Kasumi-1 (cell line): ENCODE data around the gene TTC31.
"Not testable (repeated sequence)": the region's sequence is repeated elsewhere in the genome, so short reads cannot be mapped to it uniquely, and the experiment has no call there.

Experiments used
- DNase-seq, 2 experiments: peaks; one replicate each; lab custom pipeline; 2025; lab: John Stamatoyannopoulos, UW

Gene TTC31

DNA sequence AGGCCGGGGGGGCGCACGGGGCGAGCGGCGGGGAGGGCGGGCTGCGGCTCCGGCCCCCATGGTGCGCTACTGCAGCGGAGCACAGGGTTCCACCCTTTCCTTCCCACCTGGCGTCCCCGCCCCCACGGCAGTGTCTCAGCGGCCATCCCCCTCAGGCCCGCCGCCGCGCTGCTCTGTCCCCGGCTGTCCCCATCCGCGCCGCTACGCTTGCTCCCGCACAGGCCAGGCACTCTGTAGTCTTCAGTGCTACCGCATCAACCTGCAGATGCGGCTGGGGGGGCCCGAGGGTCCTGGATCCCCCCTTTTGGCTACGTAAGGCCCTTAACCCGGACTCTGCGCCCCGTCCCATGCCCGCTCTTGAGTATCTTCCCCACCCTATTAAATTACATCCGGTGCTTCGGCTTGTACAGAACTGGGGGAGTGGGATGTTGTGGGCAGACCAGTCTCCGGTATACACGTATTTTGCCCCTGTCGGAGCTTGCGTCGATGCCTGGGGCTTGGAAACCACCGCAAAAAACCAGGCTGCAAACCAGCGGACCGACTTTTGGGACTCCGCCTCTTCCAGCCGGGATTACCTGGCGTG lies 25.2 kb upstream of the TTC31 start:
- DNase-seq = peak in 1 of 2 experiments; percentile 73

DNA sequence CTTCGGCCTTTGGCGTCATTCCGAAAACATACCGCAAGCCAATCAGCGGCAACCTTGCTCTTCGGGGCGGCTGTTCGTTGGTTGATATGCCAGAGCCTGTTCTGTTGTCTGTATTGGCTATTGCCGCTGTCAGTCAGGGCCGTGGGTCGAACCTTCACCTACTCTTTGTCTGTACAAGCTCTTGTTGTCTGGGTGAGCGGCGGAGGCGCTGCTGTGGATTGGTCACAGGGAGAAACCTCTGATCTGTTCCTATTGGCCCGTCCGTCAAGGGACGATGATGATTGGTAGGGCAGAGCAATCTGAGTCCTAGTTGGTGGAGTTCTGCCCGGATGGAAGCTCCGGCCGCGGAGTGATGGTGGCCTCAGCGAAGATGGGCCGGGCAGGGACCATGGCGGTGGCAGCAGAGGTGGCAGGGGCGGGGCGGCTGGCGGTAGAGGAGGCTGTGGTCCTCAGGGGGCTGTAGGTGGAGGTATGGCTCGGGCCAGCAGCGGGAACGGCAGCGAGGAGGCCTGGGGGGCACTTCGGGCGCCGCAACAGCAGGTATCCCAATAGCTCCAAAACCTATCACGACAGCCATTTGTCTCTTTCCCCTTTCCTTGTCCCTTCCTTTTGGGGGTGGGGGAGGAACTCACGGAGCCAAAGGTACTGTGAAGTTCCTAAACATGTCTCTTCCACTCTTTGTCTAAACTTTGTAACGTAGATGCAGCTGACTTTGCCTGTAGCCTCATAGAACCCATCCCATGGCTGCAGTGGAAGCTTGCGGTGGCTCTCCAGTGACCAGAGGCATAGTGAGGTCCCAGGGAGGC lies 24.5 kb upstream of the TTC31 start, which contains the start of gene WBP1:
Gene WBP1 (plus strand): TSS at position 307 of the 806 bp plus-strand sequence. CDS start 165 bp downstream, at position 472.
- DNase-seq = peak; percentile 99 to 100

DNA sequence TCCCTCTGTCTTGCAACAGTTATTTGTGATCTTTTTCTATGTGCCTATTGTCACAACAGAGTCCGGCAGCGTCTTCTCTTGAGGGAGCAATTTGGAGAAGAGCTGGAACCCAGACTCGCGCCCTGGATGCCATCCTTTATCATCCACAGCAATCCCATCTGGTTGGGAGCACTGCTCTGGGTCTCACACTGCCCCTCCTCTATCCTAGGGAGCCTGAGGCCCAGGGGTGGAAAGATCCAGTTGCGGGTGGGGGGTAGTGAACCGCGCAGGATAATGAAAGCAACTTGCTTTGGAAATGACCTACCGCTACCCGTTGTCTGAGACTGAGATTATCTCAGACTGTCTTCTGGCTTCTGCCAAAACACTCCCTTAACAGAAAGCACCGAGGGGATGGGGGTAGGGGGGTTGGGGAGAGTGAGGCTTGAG lies 23.9 kb upstream of the TTC31 start:
- no peak for DNase-seq

DNA sequence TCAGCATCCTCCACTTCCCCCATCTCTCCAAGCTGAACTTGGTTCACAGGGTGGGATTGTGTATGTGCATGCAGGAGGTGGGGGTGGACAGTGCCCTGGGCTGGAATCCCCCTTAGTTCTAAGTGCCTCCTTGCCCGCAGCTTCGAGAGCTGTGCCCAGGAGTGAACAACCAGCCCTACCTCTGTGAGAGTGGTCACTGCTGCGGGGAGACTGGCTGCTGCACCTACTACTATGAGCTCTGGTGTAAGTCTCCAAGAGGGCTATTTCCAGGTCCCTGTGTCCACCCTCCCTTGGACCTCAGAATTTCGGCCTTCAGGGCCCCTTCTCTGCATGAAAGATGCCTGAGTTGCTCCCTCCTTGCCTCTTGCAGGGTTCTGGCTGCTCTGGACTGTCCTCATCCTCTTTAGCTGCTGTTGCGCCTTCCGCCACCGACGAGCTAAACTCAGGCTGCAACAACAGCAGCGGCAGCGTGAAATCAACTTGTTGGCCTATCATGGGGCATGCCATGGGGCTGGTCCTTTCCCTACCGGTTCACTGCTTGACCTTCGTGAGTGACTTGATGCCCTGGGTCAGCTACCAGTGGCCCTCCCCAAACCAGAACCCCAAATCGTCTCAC lies 23.3 kb upstream of the TTC31 start:
- not testable (repeated sequence) for DNase-seq

DNA sequence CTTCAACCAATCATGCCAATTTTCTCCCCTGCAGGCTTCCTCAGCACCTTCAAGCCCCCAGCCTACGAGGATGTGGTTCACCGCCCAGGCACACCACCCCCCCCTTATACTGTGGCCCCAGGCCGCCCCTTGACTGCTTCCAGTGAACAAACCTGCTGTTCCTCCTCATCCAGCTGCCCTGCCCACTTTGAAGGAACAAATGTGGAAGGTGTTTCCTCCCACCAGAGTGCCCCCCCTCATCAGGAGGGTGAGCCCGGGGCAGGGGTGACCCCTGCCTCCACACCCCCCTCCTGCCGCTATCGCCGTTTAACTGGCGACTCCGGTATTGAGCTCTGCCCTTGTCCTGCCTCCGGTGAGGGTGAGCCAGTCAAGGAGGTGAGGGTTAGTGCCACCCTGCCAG lies 22.7 kb upstream of the TTC31 start:
- DNase-seq = not testable (repeated sequence)

DNA sequence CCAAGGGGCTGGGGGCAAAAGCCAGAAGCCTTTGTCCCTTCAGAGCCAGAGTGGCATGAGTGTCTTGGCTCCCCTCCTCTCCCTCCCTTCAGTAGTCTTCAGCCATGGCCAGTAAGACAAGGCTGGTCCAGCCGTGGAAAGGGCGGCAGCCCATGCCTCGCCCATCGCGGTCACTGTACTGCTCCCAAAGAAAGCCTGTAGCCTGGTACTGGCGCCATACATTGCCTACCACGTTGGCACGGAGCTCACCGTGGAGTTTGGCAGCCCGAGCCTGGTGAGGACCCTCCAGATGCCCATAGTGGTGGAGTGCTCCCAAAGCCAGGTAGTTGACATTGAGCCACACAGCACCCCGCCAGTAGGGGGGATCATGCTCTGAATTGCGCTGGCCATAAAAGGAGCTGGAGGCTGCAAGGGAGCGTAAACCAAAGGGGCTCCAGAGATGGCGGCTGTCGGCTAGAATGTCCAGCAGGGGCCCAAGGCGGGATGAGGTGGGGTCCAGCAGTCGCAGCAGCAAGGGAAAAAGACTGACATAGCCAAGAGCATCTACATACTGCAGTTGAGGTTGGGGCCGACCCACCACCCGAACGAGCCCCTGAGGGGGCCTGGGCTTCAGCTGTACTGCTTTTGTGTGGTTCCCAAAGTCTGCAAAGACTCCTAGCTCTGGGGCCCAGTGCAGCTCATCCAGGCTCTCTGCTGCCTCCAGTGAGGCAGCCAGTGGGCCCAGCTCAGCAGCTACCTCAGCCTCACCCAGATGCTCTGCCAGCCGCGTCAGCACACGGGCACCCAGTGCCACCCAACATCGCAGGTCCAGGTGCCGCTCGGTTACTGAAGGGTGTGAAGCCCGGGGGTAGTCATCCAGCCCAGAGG lies 21.5 kb upstream of the TTC31 start:
- DNase-seq = peak in 1 of 2 experiments; percentile 48

DNA sequence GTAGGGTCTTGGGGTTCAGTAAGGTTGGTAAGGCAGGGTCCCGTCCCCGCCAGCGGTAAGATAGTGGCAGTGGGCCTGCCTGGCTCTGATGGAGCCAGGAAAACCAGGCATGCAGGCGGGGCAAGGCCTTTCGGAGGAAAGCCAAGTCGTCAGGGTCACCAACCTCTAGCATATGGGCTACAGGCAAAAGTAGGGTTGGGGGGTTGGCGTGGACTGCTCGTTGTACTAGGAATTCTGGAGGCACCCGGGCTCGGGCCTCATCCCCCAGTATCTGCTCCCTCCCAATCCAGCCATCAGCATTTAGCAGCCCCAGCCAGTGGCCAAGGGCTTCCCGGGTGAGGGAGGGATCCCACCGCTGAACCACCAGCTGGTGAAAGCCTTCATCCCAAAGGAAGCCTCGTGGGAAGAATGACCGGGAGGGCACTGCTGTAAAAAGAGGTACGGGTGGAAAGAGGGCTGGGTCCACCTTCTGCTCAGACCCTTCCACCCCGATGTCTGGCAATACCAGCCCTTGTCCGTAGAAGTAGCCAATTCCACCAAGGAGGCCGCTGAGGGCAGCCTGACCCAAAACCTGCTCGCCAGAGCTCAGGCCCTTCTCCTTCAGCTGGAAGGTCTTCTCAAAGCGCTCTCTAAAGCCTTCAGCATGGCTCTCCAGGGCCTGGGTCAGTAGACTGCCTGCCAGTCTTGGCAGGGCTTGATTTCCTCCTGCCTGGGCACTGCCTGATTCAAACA lies 20.7 kb upstream of the TTC31 start:
- DNase-seq = no peak

DNA sequence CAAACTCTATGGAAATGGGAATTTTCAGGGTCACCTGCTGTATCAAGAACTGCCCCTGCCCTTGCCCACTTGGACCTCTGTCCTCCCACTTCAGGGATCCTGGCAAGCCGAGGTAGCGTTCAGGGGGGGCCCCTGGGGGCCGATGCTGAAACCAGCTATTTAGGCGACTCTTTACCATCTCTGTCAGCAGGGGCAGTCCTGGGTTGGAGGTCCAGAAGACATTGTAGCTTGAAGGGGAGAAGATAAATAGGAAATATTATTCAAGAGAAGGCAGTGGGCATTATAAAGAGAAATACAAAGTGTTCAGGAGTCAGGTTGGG lies 20.1 kb upstream of the TTC31 start:
- no peak for DNase-seq

DNA sequence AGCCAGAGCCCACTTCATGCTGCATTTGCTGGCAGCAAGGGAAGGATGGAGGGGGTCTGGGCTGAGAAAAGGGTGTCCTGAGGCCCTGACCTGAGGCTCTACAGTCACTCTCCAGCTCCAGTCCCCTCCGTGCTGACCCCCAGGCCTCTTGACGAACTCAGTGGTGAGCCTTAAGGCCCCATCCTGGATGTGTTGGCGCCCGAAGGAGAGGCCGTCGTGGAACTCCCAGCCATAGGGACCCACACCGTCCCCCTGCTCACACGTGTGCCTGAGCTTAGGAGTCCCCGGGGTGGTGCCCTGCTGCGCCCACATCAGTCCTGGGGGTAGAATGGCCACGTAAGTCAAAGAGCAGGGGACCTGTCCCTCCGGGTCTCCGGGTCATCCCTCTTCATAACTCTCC lies 18.5 kb upstream of the TTC31 start:
- DNase-seq = no peak

DNA sequence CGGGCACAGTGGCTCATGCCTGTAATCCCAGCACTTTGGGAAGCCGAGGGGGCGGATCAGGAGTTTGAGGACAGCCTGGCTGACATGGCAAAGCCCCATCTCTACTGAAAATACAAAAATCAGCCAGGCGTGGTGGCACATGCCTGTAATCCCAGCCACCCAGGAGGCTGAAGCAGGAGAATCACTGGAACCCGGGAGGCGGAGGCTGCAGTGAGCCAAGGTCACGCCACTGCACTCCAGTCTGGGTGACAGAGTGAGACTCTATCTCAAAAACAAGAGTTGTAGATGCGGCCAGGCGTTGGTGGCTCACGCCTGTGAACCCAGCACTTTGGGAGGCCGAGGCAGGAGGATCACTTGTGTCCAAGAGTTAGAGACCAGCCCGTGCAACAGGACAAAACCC lies 12.1 kb upstream of the TTC31 start:
- DNase-seq = not testable (repeated sequence)

DNA sequence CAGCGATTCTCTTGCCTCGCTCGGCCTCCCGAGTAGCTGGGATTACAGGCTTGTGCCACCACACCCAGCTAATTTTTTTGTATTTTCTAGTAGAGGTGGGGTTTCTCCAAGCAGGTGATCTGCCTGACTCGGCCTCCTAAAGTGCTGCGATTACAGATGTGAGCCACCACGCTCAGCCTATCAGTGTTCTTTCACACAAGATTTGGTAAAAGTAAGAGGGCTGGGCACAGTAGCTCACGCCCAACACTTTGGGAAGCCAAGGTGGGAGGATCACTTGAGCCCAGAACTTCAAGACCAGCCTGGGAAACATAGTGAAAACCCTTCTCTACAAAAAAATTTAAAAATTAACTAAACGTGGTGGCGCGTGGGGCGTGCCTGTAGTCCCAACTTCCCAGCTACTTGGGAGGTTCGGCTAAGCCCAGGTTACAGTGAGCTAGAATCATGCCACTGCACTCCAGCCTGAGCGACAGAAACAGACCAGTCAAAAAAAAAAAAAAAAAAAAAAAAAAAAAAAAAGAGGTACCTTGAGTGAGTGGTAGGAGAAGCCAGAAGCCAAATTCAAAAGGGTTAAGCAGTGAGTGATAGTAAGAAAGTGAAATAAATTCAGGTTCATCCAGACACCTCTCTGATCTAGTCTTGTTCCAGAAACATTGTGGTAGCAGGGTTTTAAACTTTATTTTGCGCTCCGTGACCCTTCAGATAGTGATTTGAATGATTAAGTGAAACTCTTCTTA lies 11.4 kb upstream of the TTC31 start:
- no peak for DNase-seq

DNA sequence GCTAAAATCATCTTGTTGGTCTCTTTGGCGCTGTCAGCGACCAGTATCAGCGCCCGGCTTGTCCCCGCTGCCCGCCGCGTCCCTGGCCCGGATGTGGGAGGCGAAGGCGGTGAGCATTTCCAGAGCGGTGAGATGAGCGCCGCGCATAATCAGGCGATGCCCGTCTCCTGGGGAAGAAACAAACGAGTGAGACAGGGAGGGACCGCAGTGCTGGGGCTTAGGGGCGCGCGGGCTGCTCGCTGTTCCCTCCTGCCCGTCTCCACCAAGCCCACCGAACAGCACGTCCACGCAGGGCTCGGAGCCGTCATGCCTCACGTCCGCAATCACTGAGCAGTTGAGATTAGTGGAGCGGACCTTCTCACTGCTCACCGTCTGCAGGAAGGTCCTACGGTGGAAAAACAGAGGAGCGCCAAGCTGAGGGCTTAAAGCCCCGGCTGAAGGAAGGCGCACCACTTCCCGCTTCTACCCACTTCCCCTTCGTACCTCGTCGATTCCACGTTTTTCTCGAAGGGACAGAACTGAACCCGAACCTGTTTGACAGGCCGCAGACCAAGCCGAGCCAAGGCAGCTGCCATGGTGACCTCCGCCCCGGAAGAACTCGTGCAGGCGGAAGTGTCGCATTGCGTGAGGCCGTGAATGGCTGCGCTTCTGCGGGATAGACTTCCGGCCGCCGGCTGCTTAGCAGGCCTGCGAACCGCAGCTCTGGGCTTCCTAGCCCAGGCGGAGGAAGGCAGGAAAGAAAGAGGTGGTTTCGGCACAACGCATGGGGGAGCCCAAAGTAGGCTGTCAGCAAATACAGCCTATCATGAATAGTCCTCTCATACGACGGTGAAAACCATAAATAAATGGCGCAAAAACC lies 10.6 kb upstream of the TTC31 start, which contains the start of gene MRPL53:
Gene MRPL53 (minus strand): TSS at position 595 of the 859 bp plus-strand sequence. CDS start 20 bp downstream, at position 575.
- DNase-seq = peak; percentile 86 to 91

DNA sequence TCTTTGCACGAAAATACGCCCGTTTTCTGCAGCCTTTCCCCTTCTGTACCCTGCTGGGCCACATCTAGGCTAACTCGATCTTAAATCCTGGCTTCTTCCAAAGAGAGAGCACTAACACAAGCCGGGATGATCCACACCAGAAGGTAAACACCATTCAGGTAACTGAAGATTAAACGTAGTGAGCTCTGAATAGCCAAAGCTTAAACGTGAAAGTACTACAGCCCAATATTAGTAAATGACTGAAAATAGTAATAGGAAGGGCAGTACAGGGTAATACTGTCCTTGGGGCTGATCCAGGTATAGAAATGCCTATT lies 10.0 kb upstream of the TTC31 start:
- no peak for DNase-seq

DNA sequence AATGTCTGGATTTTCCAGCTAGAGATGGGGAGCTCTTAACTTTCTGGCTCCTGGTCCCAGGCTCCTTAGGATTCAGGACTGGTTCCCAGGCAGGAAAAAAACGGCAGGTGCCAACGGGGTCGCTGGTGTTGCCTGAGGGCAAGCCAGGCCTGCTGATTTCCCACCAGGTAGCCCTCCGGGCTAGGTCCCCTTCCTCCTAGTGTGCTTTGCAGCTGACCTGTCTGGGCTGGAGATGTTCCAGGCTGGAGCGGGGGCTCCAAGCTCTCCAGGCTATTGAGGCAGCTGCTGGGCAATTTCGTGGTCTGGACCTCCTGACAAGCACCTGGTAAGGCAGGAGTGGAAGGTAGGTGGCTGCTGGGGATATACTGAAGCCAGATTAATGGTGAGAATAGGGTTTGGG lies 8.4 kb upstream of the TTC31 start:
- DNase-seq = no peak

DNA sequence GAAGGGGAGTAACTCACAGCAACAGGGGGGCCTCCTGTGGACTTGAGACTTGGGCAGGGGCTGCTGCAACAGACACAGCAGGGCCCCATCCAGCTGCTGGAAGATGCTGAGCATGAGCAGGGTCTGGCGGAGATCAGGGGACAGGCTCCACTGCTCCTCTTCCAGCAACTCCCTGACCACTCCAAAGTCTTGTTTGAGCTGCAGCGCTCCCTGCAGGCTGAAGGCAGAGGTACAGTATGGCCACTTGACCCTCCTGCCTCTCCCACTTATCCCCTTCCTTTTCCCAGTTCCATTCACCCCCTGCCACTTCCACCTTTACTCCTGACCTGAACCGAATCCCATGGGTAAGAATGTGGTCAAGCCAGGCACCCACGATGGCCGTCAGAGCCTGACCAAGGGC lies 8.0 kb upstream of the TTC31 start:
- DNase-seq = no peak

DNA sequence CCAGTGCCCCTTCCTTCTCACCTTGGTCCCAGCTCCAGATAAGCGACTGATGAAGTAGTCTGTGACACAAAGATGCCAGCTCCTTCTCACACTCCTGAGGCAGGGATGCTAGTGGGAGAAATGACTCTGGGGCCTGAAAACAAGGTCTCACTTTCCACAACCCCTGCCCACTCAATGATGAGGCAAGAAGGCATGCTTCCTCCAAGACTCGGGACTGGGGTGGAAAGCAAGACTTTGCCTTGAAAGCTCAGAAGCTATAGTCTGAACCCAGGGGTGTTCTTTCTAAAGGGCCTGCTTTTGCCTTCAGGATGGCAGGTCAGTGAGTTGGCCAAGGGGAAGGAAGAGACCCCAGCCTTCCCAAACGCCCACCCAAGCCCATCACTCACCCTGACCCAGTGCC lies 1.4 kb upstream of the TTC31 start:
- no peak for DNase-seq

DNA sequence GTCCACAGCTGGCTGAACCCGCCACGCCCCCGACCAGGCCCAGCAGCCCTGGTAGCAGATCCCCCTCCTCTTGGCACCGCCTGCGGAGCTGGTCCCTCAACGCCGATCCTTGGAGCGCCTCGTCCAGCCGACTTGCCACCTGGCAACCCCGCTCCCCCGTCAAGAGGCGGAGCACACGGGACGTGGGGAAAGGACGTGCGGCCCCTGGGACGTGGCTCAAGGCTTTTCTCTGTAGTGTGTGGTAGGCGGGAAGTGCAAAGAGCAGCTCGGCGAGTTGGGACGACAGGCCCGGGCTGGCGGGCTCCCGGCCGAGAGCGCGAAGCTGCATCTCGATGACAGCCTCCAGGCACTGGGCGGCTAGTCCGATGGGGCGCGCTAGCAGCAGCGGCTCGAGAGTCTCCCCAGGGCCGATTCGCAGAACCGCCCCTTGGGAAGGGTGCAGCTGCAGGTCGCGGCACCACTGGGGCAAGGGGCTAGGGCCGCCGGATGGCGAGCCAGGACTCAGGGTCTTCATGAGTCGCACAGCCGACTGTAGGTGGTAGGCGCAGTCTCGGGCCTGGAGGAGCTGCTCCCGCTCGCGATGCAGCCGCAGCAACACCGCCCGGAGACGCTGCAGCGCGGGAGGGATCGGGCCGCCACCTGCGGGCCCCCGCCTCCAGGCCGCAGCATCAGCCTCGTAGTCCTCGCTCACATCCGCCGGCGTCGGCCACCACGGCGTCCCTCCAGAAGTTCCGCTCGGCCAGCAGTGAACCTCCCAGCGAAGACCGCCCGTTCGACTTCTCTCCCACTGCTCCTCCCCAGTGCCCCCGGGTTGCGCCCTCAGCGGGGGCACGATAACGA lies 700 bp upstream of the TTC31 start:
- peak; percentile 59 to 63 for DNase-seq

DNA sequence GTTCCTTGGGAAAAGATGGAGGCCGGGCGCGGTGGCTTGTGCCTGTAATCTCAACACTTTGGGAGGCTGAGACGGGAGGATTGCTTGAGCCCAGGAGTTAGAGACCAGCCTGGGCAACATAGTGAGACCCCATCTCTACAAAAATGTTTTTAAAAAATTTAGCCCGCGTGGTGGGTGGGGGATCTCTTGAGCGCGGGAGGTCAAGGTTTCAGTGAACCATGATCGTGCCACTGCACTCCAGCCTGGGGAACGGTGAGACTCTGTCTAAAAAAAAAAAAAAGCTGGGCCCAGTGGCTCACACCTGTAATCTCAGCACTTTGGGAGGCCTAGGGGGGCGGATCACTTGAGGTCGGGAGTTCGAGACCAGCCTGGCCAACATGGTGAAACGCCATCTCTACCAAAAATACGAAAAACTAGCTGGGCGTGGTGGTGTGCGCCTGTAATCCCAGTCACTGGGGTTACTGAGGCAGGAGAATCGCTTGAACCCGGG lies 839 bp downstream of the TTC31 start:
- not testable (repeated sequence) for DNase-seq

DNA sequence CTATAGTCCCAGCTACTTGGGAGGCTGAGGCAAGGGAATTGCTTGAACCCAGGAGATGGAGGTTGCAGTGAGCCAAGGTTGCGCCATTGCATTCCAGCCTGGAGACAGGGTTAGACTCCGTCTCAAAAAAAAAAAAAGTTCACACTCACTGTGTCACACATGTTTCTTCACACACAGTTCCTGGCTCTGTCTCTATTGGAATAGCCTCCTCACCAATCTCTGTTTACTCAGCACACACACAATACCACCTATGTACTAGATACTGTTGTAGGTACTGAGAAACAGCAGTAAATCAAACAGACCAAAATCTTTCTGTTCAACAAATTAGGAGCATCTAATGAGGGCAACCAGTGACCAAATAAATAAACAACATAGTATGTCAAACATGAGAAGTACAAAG lies 3.3 kb downstream of the TTC31 start:
- DNase-seq = no peak
